Astrocyte (in vitro differentiated cells and primary cell): ENCODE measurements around the gene SH2B3. TPM values are rescaled to one million over a fixed set of nuclear protein-coding genes. Genes with fewer than 3 reads are reported as not detected.

Source experiments
- DNase-seq: peaks from one replicate; pipeline ENCODE4 v3.0.0-alpha.2; 2010; ENCODE audit warnings: low read depth
- FAIRE-seq: peaks from 2 replicates; lab custom pipeline; 2011; peaks lifted over from hg19 to GRCh38; lab: Jason Lieb, UNC
- H2AFZ ChIP-seq: 2 replicates; pipeline ENCODE4 v1.6.0; 2012; ENCODE audit warnings: low read depth, low read length, inconsistent platforms
- H3K27ac ChIP-seq: 2 replicates; pipeline ENCODE4 v1.5.1; 2011; ENCODE audit warnings: low read depth, low read length, inconsistent platforms
- H3K27me3 ChIP-seq: 2 replicates; pipeline ENCODE4 v1.6.0; 2011; ENCODE audit warnings: low read length, inconsistent platforms; ENCODE audit not compliant: insufficient read depth
- H3K36me3 ChIP-seq: 2 replicates; pipeline ENCODE4 v1.5.1; 2011; ENCODE audit warnings: low read length, inconsistent platforms; ENCODE audit not compliant: insufficient read depth
- H3K4me1 ChIP-seq: 2 replicates; pipeline ENCODE4 v1.5.1; 2011; ENCODE audit warnings: low read length, inconsistent platforms; ENCODE audit not compliant: insufficient read depth
- H3K4me2 ChIP-seq: 2 replicates; pipeline ENCODE4 v1.6.0; 2012; ENCODE audit warnings: low read length, inconsistent platforms
- H3K4me3 ChIP-seq: 2 replicates; pipeline ENCODE4 v1.5.1; 2011; ENCODE audit warnings: low read depth, mild to moderate bottlenecking, low read length, inconsistent platforms; ENCODE audit not compliant: insufficient read depth
- H3K79me2 ChIP-seq: 2 replicates; pipeline ENCODE4 v1.6.0; 2012; ENCODE audit warnings: mild to moderate bottlenecking, low read length, inconsistent platforms; ENCODE audit not compliant: insufficient read depth
- H3K9ac ChIP-seq: 2 replicates; pipeline ENCODE4 v1.6.0; 2012; ENCODE audit warnings: mild to moderate bottlenecking, low read length, inconsistent platforms
- H3K9me3 ChIP-seq: 2 replicates; pipeline ENCODE4 v1.5.1; 2012; ENCODE audit warnings: low read depth, mild to moderate bottlenecking, low read length, inconsistent platforms; ENCODE audit not compliant: insufficient read depth
- H4K20me1 ChIP-seq: 2 replicates; pipeline ENCODE4 v1.6.0; 2012; ENCODE audit warnings: low read length, inconsistent platforms; ENCODE audit not compliant: insufficient read depth
- H3K27ac Mint-ChIP-seq: one replicate; pipeline ENCODE4 v1.8.0; 2021; ENCODE audit warnings: mild to moderate bottlenecking, mixed read lengths; ENCODE audit not compliant: unreplicated experiment
- H3K27me3 Mint-ChIP-seq: one replicate; pipeline ENCODE4 v1.8.0; 2021; ENCODE audit warnings: low read depth, mixed read lengths; ENCODE audit not compliant: unreplicated experiment
- H3K36me3 Mint-ChIP-seq: one replicate; pipeline ENCODE4 v1.8.0; 2021; ENCODE audit warnings: low read depth, mixed read lengths; ENCODE audit not compliant: unreplicated experiment
- H3K4me1 Mint-ChIP-seq: one replicate; pipeline ENCODE4 v1.8.0; 2021; ENCODE audit warnings: low read depth, mixed read lengths; ENCODE audit not compliant: unreplicated experiment
- H3K4me3 Mint-ChIP-seq: one replicate; pipeline ENCODE4 v1.8.0; 2021; ENCODE audit warnings: mild to moderate bottlenecking, moderate library complexity, mixed read lengths; ENCODE audit not compliant: unreplicated experiment
- H3K9me3 Mint-ChIP-seq: one replicate; pipeline ENCODE4 v1.8.0; 2021; ENCODE audit warnings: mild to moderate bottlenecking, mixed read lengths; ENCODE audit not compliant: unreplicated experiment
- CTCF ChIP-seq: IDR thresholded peaks from 2 replicates; pipeline ENCODE4 v1.5.1; 2011; ENCODE audit warnings: low read depth, mild to moderate bottlenecking, inconsistent platforms, low read length, moderate library complexity; ENCODE audit not compliant: insufficient read depth
- EZH2 ChIP-seq: IDR thresholded peaks from 2 replicates; pipeline ENCODE4 v1.6.1; 2012; ENCODE audit warnings: mild to moderate bottlenecking, low read length, inconsistent platforms; ENCODE audit not compliant: insufficient read depth
- total RNA-seq: library from RNA; stranded (reverse); gene quantifications from 2 replicates; pipeline ENCODE4 v1.2.1, GENCODE V29; 2021

Gene SH2B3
- total RNA-seq, 1 donor from 2014 or later: 23.6 TPM

DNA sequence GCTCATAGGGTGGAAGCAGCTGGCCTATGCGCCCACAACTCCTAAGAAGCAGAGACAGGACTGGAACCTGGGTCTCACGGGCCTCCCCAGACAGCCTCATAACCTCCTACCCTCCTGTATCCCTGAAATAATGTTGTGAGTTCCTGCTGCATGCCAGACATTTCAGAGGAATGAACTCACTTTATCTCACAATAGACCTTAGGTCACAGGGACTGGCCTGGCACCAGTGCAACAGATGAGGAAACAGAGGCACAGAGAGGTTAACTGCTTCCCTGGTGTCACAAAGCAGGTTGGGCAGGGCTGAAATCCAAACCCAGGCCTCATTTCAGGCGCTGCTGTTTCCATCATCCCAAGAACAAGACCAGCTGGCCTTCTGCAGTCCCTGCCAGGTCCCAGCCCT is 42.1 kb upstream of the SH2B3 start:
- Mint-ChIP-seq H3K4me3 (peak overlapping the region; percentile 14), H3K36me3 (peaks cover 18% of the 10 kb centered on the region), H3K27me3 (peaks cover 4% of the 10 kb centered on the region), H3K9me3 (no peaks in the 10 kb centered on the region), H3K4me1 (peaks cover 23% of the 10 kb centered on the region), H3K27ac (no peak overlapping the region)
- Histone ChIP-seq H3K27ac (no peak overlapping the region), H3K9me3 (no peaks in the 10 kb centered on the region), H3K4me1 (peaks cover 16% of the 10 kb centered on the region), H3K4me3 (no peak overlapping the region), H3K9ac (no peak overlapping the region), H4K20me1 (peaks cover 29% of the 10 kb centered on the region), H3K36me3 (no peaks in the 10 kb centered on the region), H2AFZ (no peak overlapping the region), H3K4me2 (peak overlapping the region; percentile 19), H3K27me3 (no peaks in the 10 kb centered on the region), H3K79me2 (peaks cover 7% of the 10 kb centered on the region)
- TF ChIP-seq CTCF (no peak), EZH2 (no peak)
- FAIRE-seq (no peak), DNase-seq (peak; percentile 44)

GRCh38 chr12:111366075-111366474 is 39.6 kb upstream of the SH2B3 start:
- H3K4me3 Mint-ChIP-seq: peak overlapping the region; percentile 11
- H3K9ac ChIP-seq: no peak overlapping the region
- peaks cover 29% of the 10 kb centered on the region for H4K20me1 ChIP-seq
- DNase-seq (no peak), FAIRE-seq (no peak)
- H3K27me3 Mint-ChIP-seq: no peaks in the 10 kb centered on the region
- no peak overlapping the region for H3K27ac Mint-ChIP-seq
- H3K4me1 Mint-ChIP-seq: peaks cover 22% of the 10 kb centered on the region
- no peaks in the 10 kb centered on the region for H3K36me3 ChIP-seq
- H3K36me3 Mint-ChIP-seq: peaks cover 18% of the 10 kb centered on the region
- no peak overlapping the region for H2AFZ ChIP-seq
- no peak overlapping the region for H3K4me2 ChIP-seq
- H3K9me3 ChIP-seq: no peaks in the 10 kb centered on the region
- TF ChIP-seq EZH2: no peak
- TF ChIP-seq CTCF: no peak
- no peaks in the 10 kb centered on the region for H3K9me3 Mint-ChIP-seq
- H3K27me3 ChIP-seq: no peaks in the 10 kb centered on the region
- H3K4me1 ChIP-seq: peaks cover 18% of the 10 kb centered on the region
- H3K4me3 ChIP-seq: no peak overlapping the region
- no peak overlapping the region for H3K27ac ChIP-seq
- H3K79me2 ChIP-seq: peaks cover 7% of the 10 kb centered on the region

GRCh38 chr12:111366583-111366982 is 39.1 kb upstream of the SH2B3 start:
- no peak overlapping the region for H3K4me3 ChIP-seq
- H3K27ac ChIP-seq: no peak overlapping the region
- no peaks in the 10 kb centered on the region for H3K9me3 Mint-ChIP-seq
- DNase-seq (no peak), FAIRE-seq (no peak)
- no peak overlapping the region for H3K4me2 ChIP-seq
- H3K27me3 Mint-ChIP-seq: no peaks in the 10 kb centered on the region
- H3K36me3 Mint-ChIP-seq: peaks cover 14% of the 10 kb centered on the region
- no peak overlapping the region for H2AFZ ChIP-seq
- H3K4me3 Mint-ChIP-seq: peak overlapping the region; percentile 11
- no peak for TF ChIP-seq CTCF
- no peak for TF ChIP-seq EZH2
- H3K27ac Mint-ChIP-seq: no peak overlapping the region
- H3K9me3 ChIP-seq: no peaks in the 10 kb centered on the region
- H3K4me1 Mint-ChIP-seq: peaks cover 18% of the 10 kb centered on the region
- peaks cover 7% of the 10 kb centered on the region for H3K79me2 ChIP-seq
- H3K9ac ChIP-seq: no peak overlapping the region
- H3K27me3 ChIP-seq: no peaks in the 10 kb centered on the region
- H3K4me1 ChIP-seq: peaks cover 18% of the 10 kb centered on the region
- H3K36me3 ChIP-seq: no peaks in the 10 kb centered on the region
- H4K20me1 ChIP-seq: peaks cover 25% of the 10 kb centered on the region
